ENCODE results near the gene PIGN.

The PIGN gene

GRCh38 chr18:62210138-62210537, 23.3 kb upstream of the PIGN start:
- Histone ChIP-seq H3K4me3 (ENCODE audit: low read depth in 1 of 2, low read length in 2 of 2) (no peak overlapping the region), H3K4me1 (ENCODE audit: insufficient read depth, low read length) (no peaks in the 10 kb centered on the region), H3K36me3 (ENCODE audit: insufficient read depth, low read length) (peaks cover 26% of the 10 kb centered on the region), H3K79me2 (ENCODE audit: insufficient read depth, low read length) (peaks cover 68% of the 10 kb centered on the region), H3K9ac (ENCODE audit: low read depth, low read length) (no peak overlapping the region), H3K27ac (ENCODE audit: low read length) (no peak overlapping the region), H2AFZ (ENCODE audit: low read depth, low read length) (no peak overlapping the region), H3K9me3 (ENCODE audit: insufficient read depth, low read length, severe bottlenecking) (no peaks in the 10 kb centered on the region), H4K20me1 (ENCODE audit: insufficient read depth, low read length) (peaks cover 3% of the 10 kb centered on the region; the same call in 1 of the 2 replicates), H3K4me2 (ENCODE audit: insufficient read depth, low read length) (no peak overlapping the region), H3K27me3 (ENCODE audit: insufficient read depth, low read length, poor library complexity) (no peaks in the 10 kb centered on the region)
- no peak for TF ChIP-seq CTCF (IDR thresholded peaks at IDR 0.05; ENCODE audit: borderline replicate concordance, extremely low read depth, low read length, poor library complexity, severe bottlenecking)
- TF ChIP-seq EZH2 (IDR thresholded peaks at IDR 0.05; ENCODE audit: borderline replicate concordance, low read depth, low read length, severe bottlenecking) = no peak
- no peak for DNase-seq
- ATAC-seq (ENCODE audit: insufficient read depth, low read depth) = no peak

- H3K27ac ChIP-seq (ENCODE audit: low read length) = no peak overlapping the region
- H3K27me3 ChIP-seq (ENCODE audit: insufficient read depth, low read length, poor library complexity) = no peaks in the 10 kb centered on the region
- DNase-seq (no peak), ATAC-seq (ENCODE audit: insufficient read depth, low read depth) (no peak)
- no peak overlapping the region for H2AFZ ChIP-seq (ENCODE audit: low read depth, low read length)
- H3K4me2 ChIP-seq (ENCODE audit: insufficient read depth, low read length) = no peak overlapping the region
- H4K20me1 ChIP-seq (ENCODE audit: insufficient read depth, low read length) = peaks cover 3% of the 10 kb centered on the region; the same call in 1 of the 2 replicates
- H3K9me3 ChIP-seq (ENCODE audit: insufficient read depth, low read length, severe bottlenecking) = no peaks in the 10 kb centered on the region
- H3K9ac ChIP-seq (ENCODE audit: low read depth, low read length) = no peak overlapping the region
- peaks cover 78% of the 10 kb centered on the region for H3K79me2 ChIP-seq (ENCODE audit: insufficient read depth, low read length)
- TF ChIP-seq CTCF (IDR thresholded peaks at IDR 0.05; ENCODE audit: borderline replicate concordance, extremely low read depth, low read length, poor library complexity, severe bottlenecking) (no peak), EZH2 (IDR thresholded peaks at IDR 0.05; ENCODE audit: borderline replicate concordance, low read depth, low read length, severe bottlenecking) (no peak)
- H3K36me3 ChIP-seq (ENCODE audit: insufficient read depth, low read length) = peaks cover 17% of the 10 kb centered on the region
- H3K4me1 ChIP-seq (ENCODE audit: insufficient read depth, low read length) = no peaks in the 10 kb centered on the region
- H3K4me3 ChIP-seq (ENCODE audit: low read depth in 1 of 2, low read length in 2 of 2) = no peak overlapping the region
Measured at GRCh38 chr18:62209046-62209445, 22.2 kb upstream of the PIGN start.

- no peak for DNase-seq
- Histone ChIP-seq H3K27me3 (ENCODE audit: insufficient read depth, low read length, poor library complexity) (no peaks in the 10 kb centered on the region), H2AFZ (ENCODE audit: low read depth, low read length) (no peak overlapping the region), H3K36me3 (ENCODE audit: insufficient read depth, low read length) (no peaks in the 10 kb centered on the region), H3K9ac (ENCODE audit: low read depth, low read length) (no peak overlapping the region), H3K4me1 (ENCODE audit: insufficient read depth, low read length) (no peaks in the 10 kb centered on the region), H3K9me3 (ENCODE audit: insufficient read depth, low read length, severe bottlenecking) (no peaks in the 10 kb centered on the region), H3K4me2 (ENCODE audit: insufficient read depth, low read length) (no peak overlapping the region), H3K79me2 (ENCODE audit: insufficient read depth, low read length) (peaks cover 90% of the 10 kb centered on the region), H4K20me1 (ENCODE audit: insufficient read depth, low read length) (peaks cover 3% of the 10 kb centered on the region; the same call in 1 of the 2 replicates), H3K4me3 (ENCODE audit: low read depth in 1 of 2, low read length in 2 of 2) (no peak overlapping the region), H3K27ac (ENCODE audit: low read length) (no peak overlapping the region)
- TF ChIP-seq CTCF (IDR thresholded peaks at IDR 0.05; ENCODE audit: borderline replicate concordance, extremely low read depth, low read length, poor library complexity, severe bottlenecking) (no peak), EZH2 (IDR thresholded peaks at IDR 0.05; ENCODE audit: borderline replicate concordance, low read depth, low read length, severe bottlenecking) (no peak)
- no peak for ATAC-seq (ENCODE audit: insufficient read depth, low read depth)
Measured at GRCh38 chr18:62206593-62206992, 19.7 kb upstream of the PIGN start.

- no peak for DNase-seq
- Histone ChIP-seq H3K9me3 (ENCODE audit: insufficient read depth, low read length, severe bottlenecking) (no peaks in the 10 kb centered on the region), H3K9ac (ENCODE audit: low read depth, low read length) (no peak overlapping the region), H2AFZ (ENCODE audit: low read depth, low read length) (no peak overlapping the region), H3K4me2 (ENCODE audit: insufficient read depth, low read length) (no peak overlapping the region), H3K36me3 (ENCODE audit: insufficient read depth, low read length) (no peaks in the 10 kb centered on the region), H3K4me1 (ENCODE audit: insufficient read depth, low read length) (no peaks in the 10 kb centered on the region), H3K4me3 (ENCODE audit: low read depth in 1 of 2, low read length in 2 of 2) (no peak overlapping the region), H3K27ac (ENCODE audit: low read length) (no peak overlapping the region), H3K79me2 (ENCODE audit: insufficient read depth, low read length) (peaks cover 92% of the 10 kb centered on the region), H3K27me3 (ENCODE audit: insufficient read depth, low read length, poor library complexity) (no peaks in the 10 kb centered on the region), H4K20me1 (ENCODE audit: insufficient read depth, low read length) (peaks cover 3% of the 10 kb centered on the region; the same call in 1 of the 2 replicates)
- ATAC-seq (ENCODE audit: insufficient read depth, low read depth) = no peak
- TF ChIP-seq EZH2 (IDR thresholded peaks at IDR 0.05; ENCODE audit: borderline replicate concordance, low read depth, low read length, severe bottlenecking) (no peak), CTCF (IDR thresholded peaks at IDR 0.05; ENCODE audit: borderline replicate concordance, extremely low read depth, low read length, poor library complexity, severe bottlenecking) (no peak)
Measured at GRCh38 chr18:62205824-62206223, 19.0 kb upstream of the PIGN start.
